Adrenal gland (tissue), 12 donors: ENCODE data around the gene RASA3. TPM values are rescaled to one million over a fixed set of nuclear protein-coding genes. Genes with fewer than 3 reads are reported as not detected.
A peak's percentile ranks its signal among the peaks of the same experiment; 100 is the strongest.

Source experiments
- DNase-seq, 7 donors: peaks; one replicate each; pipeline ENCODE4 v3.0.0-alpha.2; 2019 to 2020
- H3K27ac ChIP-seq, 5 donors: fragments of 200-600 bp; sonication (generic) in 4 of 5; 1 replicate in 3 of 5; 2 replicates in 2 of 5; pipeline versions ENCODE4 v1.5.1 to v1.8.0; 2016 to 2020; ENCODE audit warnings: mild to moderate bottlenecking in 1 of 5
- H3K27me3 ChIP-seq: fragments of 200-600 bp; 2 replicates; pipeline ENCODE4 v1.8.0; 2021
- H3K36me3 ChIP-seq, 2 donors: fragments of 200-600 bp; replicated peaks in 1 of 2; 1 replicate in 1 of 2; 2 replicates in 1 of 2; pipeline versions ENCODE4 v1.5.1 to v1.8.0; 2018 to 2022
- H3K4me1 ChIP-seq, 2 donors: fragments of 200-600 bp; replicated peaks in 1 of 2; 1 replicate in 1 of 2; 2 replicates in 1 of 2; pipeline versions ENCODE4 v1.5.1 to v1.8.0; 2018 to 2021
- H3K4me3 ChIP-seq, 4 donors: fragments of 200-600 bp; sonication (generic) in 3 of 4; one replicate each; pipeline ENCODE4 v1.5.1; 2016 to 2018
- H3K9me3 ChIP-seq, 3 donors: fragments of 200-600 bp; sonication (generic) in 1 of 3; replicated peaks in 1 of 3; 1 replicate in 2 of 3; 2 replicates in 1 of 3; pipeline versions ENCODE4 v1.5.1 to v1.8.0; 2016 to 2021
- POLR2A ChIP-seq, 2 donors: fragments of 450-650 bp; IDR thresholded peaks; one replicate each; pipeline ENCODE4 v1.6.1; 2017; ENCODE audit warnings: antibody characterized with exemption in 2 of 2, mild to moderate bottlenecking in 2 of 2, moderate library complexity in 1 of 2
- WGBS, 4 donors: extraction: QIAGEN DNeasy Blood & Tissue Kit in 2 of 4; methylation state at CpG; one replicate each; pipeline versions ENCODE4 v1.1.5 to v1.1.7; 2013 to 2017; 5-methylcytosine and 5-hydroxymethylcytosine counted together
- intact Hi-C, 2 donors: fragments of 100-400 bp; cut with DNase I; formaldehyde crosslinking; loops; one replicate each; pipeline versions ENCODE4 v1.14.1 to v1.15.0; 2022 to 2023
- polyA plus RNA-seq, 3 donors: library from polyadenylated mRNA; stranded (reverse); fragments of 200-250 nt in 2 of 3; fragments of 350-450 nt in 1 of 3; fragmentation: Illumina TruSeq in 1 of 3; extraction: RNeasy Lipid Tissue Mini Kit (QIAGEN cat#74804) in 1 of 3; gene quantifications; one replicate each; pipeline ENCODE4 v1.2.3, GENCODE V29; 2013 to 2014
- total RNA-seq, 9 donors: library from RNA; depleted of rRNA in 4 of 9; stranded (reverse); fragments of >200 nt in 4 of 9; fragments of 120-200 nt in 1 of 9; fragmentation: NEBNext Ultra II Directional in 1 of 9; extraction: Animal tissue kit (Norgen Biotek cat#: 25700) in 1 of 9; gene quantifications; one replicate each; pipeline versions ENCODE4 v1.1.0 to v1.2.4, GENCODE V29; 2013 to 2023
- TF ChIP-seq, protein P1 (sequence below), 6 experiments: fragments of 450-650 bp in 4 of 6; fragments of 200-600 bp in 2 of 6; sonication (generic) in 1 of 6; IDR thresholded peaks; 1 replicate in 5 of 6; 2 replicates in 1 of 6; pipeline versions ENCODE4 v1.5.1 to v1.8.0; 2016 to 2021; ENCODE audit warnings: antibody characterized with exemption in 6 of 6, mild to moderate bottlenecking in 2 of 6, moderate library complexity in 1 of 6
- donor health status: healthy with polysubstance abuse.
- donor health status: Bipolar disorder and iron deficiency.
- donor health status: DM: yes; HTN: yes; CAD: no.
- donor health status: DM: no; HTN: no; CAD: no.
- donor health status: DM: no; HTN: no; CAD: no.
- donor health status: DM: yes; HTN: yes; CAD: no.

RASA3 gene
- total and polyA plus RNA-seq, 12 donors, result 2.2 to 11.7 (median 7.3) TPM

DNA sequence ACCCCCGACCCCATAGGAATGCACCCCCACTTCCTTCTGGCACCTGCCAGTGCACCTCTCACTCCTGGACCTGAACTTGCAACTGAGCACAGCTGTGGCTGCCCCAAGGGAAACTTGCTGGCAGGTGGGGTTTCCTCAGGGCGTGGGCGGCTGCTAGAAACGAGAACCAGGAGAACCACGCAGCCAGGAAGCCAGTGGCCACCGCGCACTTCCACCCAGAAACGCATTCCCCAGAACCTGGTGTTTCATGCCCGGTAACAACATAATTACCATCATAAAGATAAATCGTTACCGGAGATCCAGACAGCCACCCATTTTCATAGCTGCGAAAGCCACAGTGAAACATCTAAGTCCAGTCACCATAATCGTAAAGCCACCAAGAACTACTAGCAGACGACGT lies 83.4 kb downstream of the RASA3 start:
- Histone ChIP-seq H3K4me3 (no peak overlapping the region), H3K9me3 (no peaks in the 10 kb centered on the region), H3K4me1 (no peaks in the 10 kb centered on the region), H3K27ac (no peak overlapping the region), H3K27me3 (no peaks in the 10 kb centered on the region), H3K36me3 (no peaks in the 10 kb centered on the region)
- DNase-seq, result no peak
- WGBS, 4 donors, result 67 to 86% (median 76%) methylated on average over 10 to 15 of the region's 15 CpGs
- no peak for TF ChIP-seq POLR2A (IDR thresholded peaks at IDR 0.05)
- TF ChIP-seq, protein P1, sequence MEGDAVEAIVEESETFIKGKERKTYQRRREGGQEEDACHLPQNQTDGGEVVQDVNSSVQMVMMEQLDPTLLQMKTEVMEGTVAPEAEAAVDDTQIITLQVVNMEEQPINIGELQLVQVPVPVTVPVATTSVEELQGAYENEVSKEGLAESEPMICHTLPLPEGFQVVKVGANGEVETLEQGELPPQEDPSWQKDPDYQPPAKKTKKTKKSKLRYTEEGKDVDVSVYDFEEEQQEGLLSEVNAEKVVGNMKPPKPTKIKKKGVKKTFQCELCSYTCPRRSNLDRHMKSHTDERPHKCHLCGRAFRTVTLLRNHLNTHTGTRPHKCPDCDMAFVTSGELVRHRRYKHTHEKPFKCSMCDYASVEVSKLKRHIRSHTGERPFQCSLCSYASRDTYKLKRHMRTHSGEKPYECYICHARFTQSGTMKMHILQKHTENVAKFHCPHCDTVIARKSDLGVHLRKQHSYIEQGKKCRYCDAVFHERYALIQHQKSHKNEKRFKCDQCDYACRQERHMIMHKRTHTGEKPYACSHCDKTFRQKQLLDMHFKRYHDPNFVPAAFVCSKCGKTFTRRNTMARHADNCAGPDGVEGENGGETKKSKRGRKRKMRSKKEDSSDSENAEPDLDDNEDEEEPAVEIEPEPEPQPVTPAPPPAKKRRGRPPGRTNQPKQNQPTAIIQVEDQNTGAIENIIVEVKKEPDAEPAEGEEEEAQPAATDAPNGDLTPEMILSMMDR (IDR thresholded peaks at IDR 0.05), result no peak
- intact Hi-C loops, result no loop called here

DNA sequence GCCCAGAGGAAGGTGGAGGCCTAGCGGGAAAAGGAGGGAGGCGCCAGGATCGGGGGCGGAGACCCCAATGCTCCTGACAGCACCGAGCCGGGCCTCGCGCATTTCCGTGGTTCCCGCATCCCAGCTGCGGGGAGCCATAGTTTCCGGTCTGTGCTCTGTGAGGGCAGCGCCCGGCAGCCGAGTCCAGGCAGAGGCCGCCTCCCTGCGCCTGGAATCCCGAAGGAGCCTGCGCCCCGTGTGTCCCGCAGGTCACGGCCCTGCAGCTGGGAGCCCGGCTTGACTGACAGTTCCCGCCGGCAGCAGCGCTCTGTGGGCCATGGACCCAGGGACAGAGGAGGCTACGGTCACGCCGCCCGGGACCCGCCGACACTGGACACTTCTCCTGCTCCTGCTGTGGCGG lies 84.0 kb downstream of the RASA3 start:
- H3K4me1 ChIP-seq, result no peaks in the 10 kb centered on the region
- no peak overlapping the region for H3K27ac ChIP-seq
- TF ChIP-seq, protein P1 (IDR thresholded peaks at IDR 0.05), result no peak
- TF ChIP-seq POLR2A (IDR thresholded peaks at IDR 0.05), result no peak
- no peak for DNase-seq
- H3K36me3 ChIP-seq, result no peaks in the 10 kb centered on the region
- no peaks in the 10 kb centered on the region for H3K27me3 ChIP-seq
- H3K9me3 ChIP-seq, result no peaks in the 10 kb centered on the region
- intact Hi-C loops, result no loop called here
- 82 to 91% (median 88%) methylated on average over 11 to 33 of the region's 33 CpGs for WGBS, 4 donors
- H3K4me3 ChIP-seq, result no peak overlapping the region

DNA sequence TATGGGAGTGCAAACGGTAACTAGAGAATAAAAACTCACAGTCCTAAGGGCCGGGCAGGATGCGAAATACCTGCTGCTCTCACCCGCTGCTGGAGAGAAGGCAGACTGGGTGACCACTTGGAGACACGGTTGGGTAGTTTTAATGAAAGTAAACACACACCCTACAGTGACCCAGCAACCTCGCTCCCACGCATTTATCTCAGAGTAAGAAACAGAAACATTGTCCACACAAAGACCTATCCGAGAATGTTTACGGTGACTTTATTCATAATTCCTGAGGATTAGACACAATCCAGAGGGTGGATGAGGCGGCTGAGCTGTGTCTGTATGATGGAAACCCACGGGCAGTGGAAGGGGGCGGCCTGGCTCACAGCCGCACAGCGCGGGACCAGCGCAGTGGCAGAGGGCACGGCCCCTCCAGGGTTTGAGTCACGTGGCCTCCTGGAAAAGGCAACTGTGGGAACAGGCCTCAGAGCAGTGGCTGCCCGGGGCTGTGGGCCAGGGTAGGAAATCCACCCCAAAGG lies 85.0 kb downstream of the RASA3 start:
- Histone ChIP-seq H3K27me3 (no peaks in the 10 kb centered on the region), H3K4me1 (no peaks in the 10 kb centered on the region), H3K4me3 (no peak overlapping the region), H3K27ac (no peak overlapping the region), H3K9me3 (no peaks in the 10 kb centered on the region), H3K36me3 (no peaks in the 10 kb centered on the region)
- TF ChIP-seq POLR2A (IDR thresholded peaks at IDR 0.05), result no peak
- TF ChIP-seq, protein P1 (IDR thresholded peaks at IDR 0.05), result no peak
- intact Hi-C loops, result no loop called here
- no peak for DNase-seq
- WGBS, 4 donors, result 67 to 85% (median 83%) methylated on average over 16 to 19 of the region's 19 CpGs

DNA sequence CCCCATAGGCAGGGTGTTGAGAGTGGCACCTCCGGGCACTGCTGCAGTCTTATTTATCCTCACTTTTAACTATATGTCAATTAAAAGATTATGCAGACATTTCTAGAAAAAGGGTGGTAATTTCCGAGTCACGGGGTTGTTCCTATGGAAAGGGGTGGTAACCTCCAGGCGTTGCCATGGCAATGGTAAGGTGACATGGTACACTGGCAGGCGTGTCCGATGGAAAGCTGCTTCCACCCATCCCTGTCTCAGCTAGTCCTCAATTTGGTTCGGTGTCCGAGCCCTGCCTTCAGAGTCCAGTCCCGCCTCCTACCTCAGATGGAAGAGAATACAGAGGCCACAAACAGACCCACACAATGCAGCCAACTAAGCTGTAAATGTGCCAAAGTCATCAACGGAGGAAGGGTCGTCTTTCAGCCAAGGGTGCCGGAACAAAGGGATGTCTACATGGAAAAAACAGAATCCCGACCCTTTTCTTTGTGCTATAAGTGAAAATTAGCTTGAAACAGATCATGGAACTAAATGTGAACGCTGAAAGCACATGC lies 85.9 kb downstream of the RASA3 start:
- intact Hi-C loops, result no loop called here
- DNase-seq, result no peak
- no peak overlapping the region for H3K4me3 ChIP-seq
- no peaks in the 10 kb centered on the region for H3K27me3 ChIP-seq
- no peak for TF ChIP-seq POLR2A (IDR thresholded peaks at IDR 0.05)
- H3K4me1 ChIP-seq, result no peaks in the 10 kb centered on the region
- no peaks in the 10 kb centered on the region for H3K9me3 ChIP-seq
- no peak overlapping the region for H3K27ac ChIP-seq
- WGBS, 4 donors, result 75 to 82% (median 80%) methylated on average over 13 to 14 of the region's 14 CpGs
- H3K36me3 ChIP-seq, result no peaks in the 10 kb centered on the region

DNA sequence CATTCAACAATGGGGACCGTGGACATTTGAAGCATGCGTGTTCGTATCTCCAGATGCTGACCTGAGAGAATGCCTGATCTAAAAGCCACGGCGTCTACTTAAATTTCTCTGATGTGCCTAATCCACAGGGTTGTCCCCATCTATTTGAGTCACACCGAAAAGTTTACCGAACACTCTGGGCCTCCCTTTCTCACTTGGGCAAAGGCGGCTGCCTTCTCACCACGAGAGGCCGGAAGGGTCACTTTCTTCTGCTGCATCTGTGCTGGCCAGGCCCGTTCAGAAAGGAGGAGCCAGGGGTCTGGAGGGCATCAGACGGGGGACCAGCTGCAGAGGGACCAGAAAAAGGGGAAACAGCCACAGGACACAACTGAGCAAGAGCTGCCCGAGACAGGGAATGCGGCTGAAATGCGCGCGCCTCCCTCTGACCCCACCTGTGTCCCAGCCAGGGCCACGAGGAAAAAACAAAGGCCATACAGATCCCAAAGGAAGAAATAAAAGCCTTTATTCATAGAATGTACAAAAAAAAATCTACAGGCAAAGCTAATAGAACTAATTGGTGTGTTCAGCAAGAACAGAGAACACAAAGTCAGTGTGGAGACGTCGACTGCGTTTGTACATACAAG lies 87.2 kb downstream of the RASA3 start:
- WGBS, 4 donors, result 81 to 91% (median 88%) methylated on average over 21 of the region's 21 CpGs

More for the DNA sequence above, 87.2 kb downstream of the RASA3 start:
- no peak for TF ChIP-seq POLR2A (IDR thresholded peaks at IDR 0.05)
- TF ChIP-seq, protein P1 (IDR thresholded peaks at IDR 0.05), result no peak
- Histone ChIP-seq H3K4me3 (no peak overlapping the region), H3K4me1 (no peaks in the 10 kb centered on the region), H3K27ac (peak overlapping the region in 1 of 5 donors; percentile 20), H3K9me3 (no peaks in the 10 kb centered on the region), H3K27me3 (no peaks in the 10 kb centered on the region), H3K36me3 (no peaks in the 10 kb centered on the region)
- DNase-seq, result no peak
- intact Hi-C loops, result no loop called here
